Stomach (tissue), 4 donors: ENCODE measurements around the gene LDLR.

Experiments used
- EP300 ChIP-seq: sonication (generic); formaldehyde crosslinking; IDR thresholded peaks from one replicate; pipeline ENCODE4 v1.6.1; 2017; ENCODE audit warnings: antibody characterized with exemption
- POLR2A ChIP-seq, 4 donors: fragments of 450-650 bp; IDR thresholded peaks; one replicate each; pipeline ENCODE4 v1.6.1; 2016; ENCODE audit warnings: antibody characterized with exemption in 4 of 4, control low read depth in 2 of 4, mild to moderate bottlenecking in 1 of 4, moderate library complexity in 1 of 4
- POLR2AphosphoS5 ChIP-seq, 3 donors: sonication (generic); formaldehyde crosslinking; IDR thresholded peaks; one replicate each; pipeline ENCODE4 v1.6.1; 2016; ENCODE audit warnings: antibody characterized with exemption in 3 of 3
- TF ChIP-seq, protein P1 (sequence below), 7 experiments: fragments of 450-650 bp in 4 of 7; fragments of 200-600 bp in 3 of 7; sonication (generic) in 3 of 7; IDR thresholded peaks; one replicate each; pipeline ENCODE4 v1.5.1; 2016 to 2019; ENCODE audit warnings: antibody characterized with exemption in 7 of 7, control low read depth in 2 of 7, mild to moderate bottlenecking in 1 of 7

DNA sequence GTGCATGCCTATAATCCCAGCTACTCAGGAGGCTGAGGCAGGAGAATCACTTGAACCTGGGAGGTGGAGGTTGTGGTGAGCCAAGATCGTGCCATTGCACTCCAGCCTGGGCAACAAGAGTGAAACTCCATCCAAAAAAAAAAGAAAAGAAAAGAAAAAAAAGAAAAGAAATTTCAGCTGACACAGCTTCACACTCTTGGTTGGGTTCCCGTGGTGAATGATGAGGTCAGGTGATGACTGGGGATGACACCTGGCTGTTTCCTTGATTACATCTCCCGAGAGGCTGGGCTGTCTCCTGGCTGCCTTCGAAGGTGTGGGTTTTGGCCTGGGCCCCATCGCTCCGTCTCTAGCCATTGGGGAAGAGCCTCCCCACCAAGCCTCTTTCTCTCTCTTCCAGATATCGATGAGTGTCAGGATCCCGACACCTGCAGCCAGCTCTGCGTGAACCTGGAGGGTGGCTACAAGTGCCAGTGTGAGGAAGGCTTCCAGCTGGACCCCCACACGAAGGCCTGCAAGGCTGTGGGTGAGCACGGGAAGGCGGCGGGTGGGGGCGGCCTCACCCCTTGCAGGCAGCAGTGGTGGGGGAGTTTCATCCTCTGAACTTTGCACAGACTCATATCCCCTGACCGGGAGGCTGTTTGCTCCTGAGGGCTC, 22.0 kb downstream of the LDLR start:
- TF ChIP-seq, protein P1, sequence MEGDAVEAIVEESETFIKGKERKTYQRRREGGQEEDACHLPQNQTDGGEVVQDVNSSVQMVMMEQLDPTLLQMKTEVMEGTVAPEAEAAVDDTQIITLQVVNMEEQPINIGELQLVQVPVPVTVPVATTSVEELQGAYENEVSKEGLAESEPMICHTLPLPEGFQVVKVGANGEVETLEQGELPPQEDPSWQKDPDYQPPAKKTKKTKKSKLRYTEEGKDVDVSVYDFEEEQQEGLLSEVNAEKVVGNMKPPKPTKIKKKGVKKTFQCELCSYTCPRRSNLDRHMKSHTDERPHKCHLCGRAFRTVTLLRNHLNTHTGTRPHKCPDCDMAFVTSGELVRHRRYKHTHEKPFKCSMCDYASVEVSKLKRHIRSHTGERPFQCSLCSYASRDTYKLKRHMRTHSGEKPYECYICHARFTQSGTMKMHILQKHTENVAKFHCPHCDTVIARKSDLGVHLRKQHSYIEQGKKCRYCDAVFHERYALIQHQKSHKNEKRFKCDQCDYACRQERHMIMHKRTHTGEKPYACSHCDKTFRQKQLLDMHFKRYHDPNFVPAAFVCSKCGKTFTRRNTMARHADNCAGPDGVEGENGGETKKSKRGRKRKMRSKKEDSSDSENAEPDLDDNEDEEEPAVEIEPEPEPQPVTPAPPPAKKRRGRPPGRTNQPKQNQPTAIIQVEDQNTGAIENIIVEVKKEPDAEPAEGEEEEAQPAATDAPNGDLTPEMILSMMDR (IDR thresholded peaks at IDR 0.05) = no peak
- TF ChIP-seq POLR2A (IDR thresholded peaks at IDR 0.05) = no peak
- TF ChIP-seq POLR2AphosphoS5 (IDR thresholded peaks at IDR 0.05) = no peak
- no peak for TF ChIP-seq EP300
